Epithelial cell of esophagus (primary cell): ENCODE data around the gene PUM1.
"Not testable (repeated sequence)": the region's sequence is repeated elsewhere in the genome, so short reads cannot be mapped to it uniquely, and the experiment has no call there.

ENCODE experiments used
- DNase-seq: peaks from one replicate; pipeline ENCODE4 v3.0.0; 2010; ENCODE audit warnings: low read depth
- H3K4me3 ChIP-seq: 2 replicates; pipeline ENCODE4 v1.5.1; 2011; ENCODE audit warnings: mild to moderate bottlenecking, low read length, control low read depth
- TF ChIP-seq, protein P1 (sequence below): IDR thresholded peaks from 2 replicates; pipeline ENCODE4 v1.5.1; 2011; ENCODE audit warnings: low read depth, mild to moderate bottlenecking, low read length, control low read depth, inconsistent platforms; ENCODE audit not compliant: insufficient read depth; ENCODE audit errors: missing control alignments

The PUM1 gene

DNA sequence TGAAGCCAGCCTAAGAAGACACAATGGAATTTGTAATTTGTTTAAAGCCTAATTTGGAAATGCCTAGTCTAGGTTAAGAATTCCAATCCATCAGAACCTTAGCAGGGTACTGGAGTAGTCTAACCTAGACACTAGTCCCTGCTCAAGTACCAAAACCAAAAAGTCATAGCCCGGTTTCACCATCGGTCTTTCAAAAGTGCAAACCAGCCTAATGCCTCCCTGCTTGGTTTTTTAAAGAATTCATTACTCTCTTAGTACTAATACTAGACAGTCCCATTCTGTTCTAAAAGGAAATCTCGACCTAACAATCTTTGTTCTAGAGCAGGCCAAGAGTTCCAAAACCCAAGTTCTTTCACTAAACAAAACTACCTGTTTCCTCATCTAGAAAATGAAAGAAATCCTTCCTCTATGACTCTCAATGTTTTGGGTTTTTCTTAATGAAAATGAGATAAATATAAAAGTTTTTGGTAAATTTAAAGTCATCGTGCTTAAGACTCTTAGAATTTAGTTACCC is 2.6 kb downstream of the PUM1 start:
- H3K4me3 ChIP-seq: peak overlapping the region; percentile 99
- DNase-seq: no peak
- TF ChIP-seq, protein P1, sequence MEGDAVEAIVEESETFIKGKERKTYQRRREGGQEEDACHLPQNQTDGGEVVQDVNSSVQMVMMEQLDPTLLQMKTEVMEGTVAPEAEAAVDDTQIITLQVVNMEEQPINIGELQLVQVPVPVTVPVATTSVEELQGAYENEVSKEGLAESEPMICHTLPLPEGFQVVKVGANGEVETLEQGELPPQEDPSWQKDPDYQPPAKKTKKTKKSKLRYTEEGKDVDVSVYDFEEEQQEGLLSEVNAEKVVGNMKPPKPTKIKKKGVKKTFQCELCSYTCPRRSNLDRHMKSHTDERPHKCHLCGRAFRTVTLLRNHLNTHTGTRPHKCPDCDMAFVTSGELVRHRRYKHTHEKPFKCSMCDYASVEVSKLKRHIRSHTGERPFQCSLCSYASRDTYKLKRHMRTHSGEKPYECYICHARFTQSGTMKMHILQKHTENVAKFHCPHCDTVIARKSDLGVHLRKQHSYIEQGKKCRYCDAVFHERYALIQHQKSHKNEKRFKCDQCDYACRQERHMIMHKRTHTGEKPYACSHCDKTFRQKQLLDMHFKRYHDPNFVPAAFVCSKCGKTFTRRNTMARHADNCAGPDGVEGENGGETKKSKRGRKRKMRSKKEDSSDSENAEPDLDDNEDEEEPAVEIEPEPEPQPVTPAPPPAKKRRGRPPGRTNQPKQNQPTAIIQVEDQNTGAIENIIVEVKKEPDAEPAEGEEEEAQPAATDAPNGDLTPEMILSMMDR: no peak

DNA sequence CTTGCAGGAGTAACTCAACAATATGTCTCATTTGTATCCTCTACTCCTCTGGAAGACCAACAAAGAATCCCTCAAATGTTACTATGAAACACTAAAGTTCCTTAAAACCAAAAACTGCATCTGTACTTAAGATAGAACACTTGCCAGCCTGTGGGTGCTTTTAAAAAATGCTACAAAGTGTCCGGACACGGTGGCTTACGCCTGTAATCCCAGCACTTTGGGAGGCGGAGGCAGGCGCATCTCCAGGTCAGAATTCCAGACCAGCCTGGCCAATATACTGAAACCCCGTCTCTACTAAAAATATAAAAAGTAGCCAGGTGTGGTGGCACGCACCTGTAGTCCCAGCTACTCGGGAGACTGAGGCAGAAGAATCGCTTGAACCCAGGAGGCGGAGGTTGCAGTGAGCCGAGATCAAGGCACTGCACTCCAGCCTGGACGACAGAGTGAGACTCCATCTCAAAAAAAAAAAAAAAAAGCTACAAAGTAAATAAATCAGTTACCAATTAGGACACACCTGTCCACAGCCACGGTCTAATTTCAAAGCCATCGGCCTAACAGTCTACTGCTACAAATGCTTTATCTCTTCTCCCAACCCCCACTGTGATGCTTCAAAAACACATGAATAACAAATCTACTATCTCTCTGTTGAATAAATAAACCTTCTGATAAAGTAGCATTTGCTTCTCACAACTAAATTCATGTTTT is 3.2 kb downstream of the PUM1 start:
- H3K4me3 ChIP-seq: peak overlapping the region; percentile 99
- DNase-seq: not testable (repeated sequence)

DNA sequence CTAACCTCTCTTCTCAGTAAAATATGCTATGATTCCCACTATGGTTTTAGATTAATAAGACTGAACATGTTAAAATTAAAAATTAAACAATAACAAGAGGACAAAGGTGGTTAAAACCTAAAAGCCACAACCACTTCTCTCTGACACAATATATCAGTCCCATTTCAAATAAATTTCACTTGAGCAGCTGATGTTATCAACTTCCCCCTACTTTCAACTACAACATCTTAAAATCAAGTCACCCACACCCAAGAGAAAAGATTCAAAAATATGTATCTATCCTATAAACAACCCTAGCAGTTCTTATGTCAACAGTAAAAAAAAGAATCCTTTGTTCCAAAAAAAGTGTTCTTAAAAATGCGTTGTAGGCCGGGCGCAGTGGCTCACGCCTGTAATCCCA is 7.5 kb downstream of the PUM1 start:
- no peak for DNase-seq
- no peak overlapping the region for H3K4me3 ChIP-seq
- TF ChIP-seq, protein P1: no peak

DNA sequence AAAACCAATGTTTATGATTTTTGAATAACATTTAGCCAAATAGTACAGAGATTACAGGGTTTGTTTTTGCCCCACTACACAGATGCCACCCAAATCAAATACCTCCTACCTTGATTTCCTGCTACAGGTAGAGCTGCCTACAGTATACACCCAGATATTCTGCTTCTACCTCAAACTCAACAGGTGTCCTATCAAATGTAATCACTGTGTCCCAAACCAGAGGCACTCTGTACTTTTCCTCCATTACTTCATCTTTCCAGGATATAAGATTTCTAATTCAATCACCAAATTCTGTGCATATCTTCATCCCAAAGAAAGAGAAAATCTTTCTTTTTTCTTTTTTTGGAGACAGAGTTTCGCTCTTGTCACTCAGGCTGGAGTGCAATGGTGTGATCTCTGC is 9.6 kb downstream of the PUM1 start:
- TF ChIP-seq, protein P1: no peak
- no peak overlapping the region for H3K4me3 ChIP-seq
- no peak for DNase-seq

DNA sequence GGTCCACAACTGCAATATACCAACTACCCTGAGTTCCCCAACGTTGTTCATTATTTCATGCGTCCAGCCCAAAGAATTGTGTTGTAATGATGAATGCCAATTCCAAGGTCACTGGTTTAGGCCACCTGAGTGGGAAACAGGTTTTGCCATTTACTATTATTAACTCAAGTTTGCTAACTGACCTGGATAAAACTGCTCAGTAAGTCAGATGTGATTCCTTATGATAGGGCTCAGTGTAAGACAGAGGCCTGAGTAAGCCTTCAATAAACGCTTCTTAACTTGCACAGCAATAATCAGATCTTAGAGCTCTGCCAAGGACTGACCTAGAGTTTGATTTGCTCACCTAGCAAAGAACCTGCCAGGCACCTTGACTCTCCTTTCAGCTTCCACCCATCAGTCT is 10.0 kb downstream of the PUM1 start:
- no peak overlapping the region for H3K4me3 ChIP-seq
- TF ChIP-seq, protein P1: no peak
- DNase-seq: no peak

DNA sequence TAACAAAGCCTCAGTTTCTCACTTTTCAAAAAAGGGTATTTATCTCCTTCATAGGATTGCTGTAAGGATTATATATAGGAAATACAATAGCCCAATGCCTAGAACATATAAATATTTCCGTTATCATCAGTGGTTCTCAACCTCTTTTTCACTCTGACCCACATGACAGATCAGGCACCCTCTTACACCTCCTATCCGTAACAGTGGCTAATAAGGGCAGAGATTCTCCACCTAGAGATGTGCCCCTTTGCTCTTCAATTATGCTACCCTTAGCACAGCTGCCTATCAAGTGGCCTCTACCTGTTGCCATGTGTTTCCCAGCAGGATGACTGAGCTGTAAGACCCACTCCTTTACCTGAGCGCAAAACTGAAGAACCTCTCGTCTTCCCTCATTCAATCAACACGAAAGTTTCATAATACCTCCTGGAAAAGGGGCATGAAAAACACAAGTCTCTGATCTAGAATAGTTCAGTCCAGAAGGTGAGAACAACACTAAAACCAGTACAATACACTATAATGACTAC is 10.5 kb downstream of the PUM1 start:
- TF ChIP-seq, protein P1: no peak

DNA sequence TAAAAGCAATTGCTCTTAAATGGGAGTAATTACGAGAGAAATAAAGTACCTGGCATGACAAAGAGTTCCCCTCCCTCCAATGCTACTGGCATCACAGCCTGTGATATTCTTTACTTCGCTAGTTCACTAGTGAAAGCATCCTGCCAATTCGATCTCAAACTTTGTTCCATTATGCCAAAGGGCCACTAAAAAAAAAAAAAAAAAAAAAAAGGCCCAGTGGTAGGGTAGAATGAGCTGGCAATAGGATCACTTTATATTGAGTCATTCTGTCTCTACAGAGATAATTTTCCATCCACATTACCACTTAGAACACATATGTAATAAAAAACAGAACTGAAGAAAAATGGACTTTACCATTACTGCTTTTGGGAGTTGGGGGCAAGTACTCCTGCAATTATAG is 11.2 kb downstream of the PUM1 start:
- no peak overlapping the region for H3K4me3 ChIP-seq
- no peak for DNase-seq
- TF ChIP-seq, protein P1: no peak

More for the DNA sequence above, 10.5 kb downstream of the PUM1 start:
- no peak for DNase-seq
- H3K4me3 ChIP-seq: no peak overlapping the region

DNA sequence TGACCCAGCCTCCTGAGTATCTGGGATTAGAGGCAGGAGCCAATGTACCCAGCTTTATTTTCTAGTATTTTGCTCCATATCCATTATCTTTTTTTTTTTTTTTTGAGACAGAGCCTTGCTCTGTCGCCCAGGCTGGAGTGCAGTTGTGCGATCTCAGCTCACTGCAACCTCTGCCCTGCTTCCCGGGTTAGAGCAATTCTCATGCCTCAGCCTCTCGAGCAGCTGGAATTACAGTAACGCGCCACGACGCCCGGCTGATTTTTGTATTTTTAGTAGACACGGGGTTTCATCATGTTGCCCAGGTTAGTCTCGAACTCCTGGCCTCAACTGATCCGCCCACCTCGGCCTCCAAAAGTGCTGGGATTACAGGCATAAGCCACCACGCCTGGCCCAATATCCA is 12.9 kb downstream of the PUM1 start:
- DNase-seq, H3K4me3 ChIP-seq: not testable (repeated sequence)
